H1 (cell line): ENCODE data around the gene PROK1. TPM values are rescaled to one million over a fixed set of nuclear protein-coding genes. Genes with fewer than 3 reads are reported as not detected.
A peak's percentile ranks its signal among the peaks of the same experiment; 100 is the strongest.

ENCODE experiments used
- CTCF ChIA-PET: fragments of 300-600 bp; sonication (Branson Sonifier 250); formaldehyde crosslinking; loops from one replicate; lab custom pipeline; 2021; ENCODE audit not compliant: partially characterized antibody; lab: Charles Lee
- POLR2A ChIA-PET: fragments of 300-600 bp; sonication (Branson Sonifier 250); formaldehyde crosslinking; loops from one replicate; lab custom pipeline; 2021; ENCODE audit warnings: inconsistent platforms; ENCODE audit not compliant: partially characterized antibody; lab: Charles Lee
- DNase-seq, 2 experiments: peaks; one replicate each; pipeline versions ENCODE4 v3.0.0 to v3.0.0-alpha.2; 2010 to 2022; ENCODE audit warnings: low spot score in 2 of 2, low read depth in 1 of 2, mixed read lengths in 1 of 2
- FAIRE-seq: peaks from 2 replicates; lab custom pipeline; 2011; peaks lifted over from hg19 to GRCh38; lab: Jason Lieb, UNC
- H2AFZ ChIP-seq: 2 replicates; pipeline ENCODE4 v1.8.1; 2012; ENCODE audit warnings: low read length, inconsistent platforms
- H2AK5ac ChIP-seq: 2 replicates; pipeline ENCODE4 v1.6.1; 2013; ENCODE audit warnings: low read depth, low read length
- H2BK120ac ChIP-seq: replicated peaks from 2 replicates; pipeline ENCODE3; 2013; ENCODE audit warnings: low read depth, low read length, inconsistent platforms
- H2BK12ac ChIP-seq: 2 replicates; pipeline ENCODE4 v1.6.1; 2013; ENCODE audit warnings: low read depth, low read length
- H2BK15ac ChIP-seq: 2 replicates; pipeline ENCODE4 v1.6.1; 2013; ENCODE audit warnings: low read length
- H2BK20ac ChIP-seq: 2 replicates; pipeline ENCODE4 v1.6.1; 2013; ENCODE audit warnings: low read length
- H2BK5ac ChIP-seq: 2 replicates; pipeline ENCODE4 v1.6.1; 2013; ENCODE audit warnings: low read depth, low read length
- H3K14ac ChIP-seq: 2 replicates; pipeline ENCODE4 v1.6.1; 2013; ENCODE audit warnings: inconsistent platforms; ENCODE audit not compliant: insufficient read length
- H3K18ac ChIP-seq: 2 replicates; pipeline ENCODE4 v1.6.1; 2013; ENCODE audit warnings: low read length; ENCODE audit errors: extremely low read depth
- H3K23ac ChIP-seq: 2 replicates; pipeline ENCODE4 v1.6.1; 2013; ENCODE audit warnings: inconsistent platforms; ENCODE audit not compliant: insufficient read length
- H3K23me2 ChIP-seq: 2 replicates; pipeline ENCODE4 v1.6.1; 2013; ENCODE audit warnings: low read depth, low read length
- H3K27ac ChIP-seq: 2 replicates; pipeline ENCODE4 v1.6.1; 2011; ENCODE audit warnings: low read depth, low read length, inconsistent platforms
- H3K27me3 ChIP-seq, 4 experiments: replicated peaks in 1 of 4; 1 replicate in 1 of 4; 2 replicates in 3 of 4; pipeline versions ENCODE4 v1.6.1 to v1.8.1; 2011 to 2013; ENCODE audit warnings: low read length in 3 of 4, mild to moderate bottlenecking in 3 of 4, inconsistent platforms in 2 of 4, mixed read lengths in 2 of 4, moderate library complexity in 1 of 4; ENCODE audit not compliant: control insufficient read depth in 3 of 4, insufficient read depth in 3 of 4; ENCODE audit errors: extremely low read depth in 1 of 4
- H3K36me3 ChIP-seq, 4 experiments: 2 replicates each; pipeline versions ENCODE4 v1.6.1 to v1.8.1; 2011 to 2013; ENCODE audit warnings: mild to moderate bottlenecking in 4 of 4, low read length in 3 of 4, moderate library complexity in 2 of 4, control low read depth in 1 of 4, inconsistent platforms in 1 of 4; ENCODE audit not compliant: insufficient read depth in 4 of 4, control insufficient read depth in 2 of 4
- H3K4ac ChIP-seq: replicated peaks from 2 replicates; pipeline ENCODE3; 2013; ENCODE audit warnings: low read length, low read depth, mixed read lengths, inconsistent platforms; ENCODE audit not compliant: insufficient read length
- H3K4me1 ChIP-seq, 4 experiments: replicated peaks in 1 of 4; 1 replicate in 1 of 4; 2 replicates in 3 of 4; pipeline versions ENCODE4 v1.6.1 to v1.8.1; 2011 to 2013; ENCODE audit warnings: low read length in 3 of 4, inconsistent platforms in 2 of 4, mixed read lengths in 1 of 4; ENCODE audit not compliant: insufficient read depth in 4 of 4, control insufficient read depth in 3 of 4
- H3K4me2 ChIP-seq, 2 experiments: 2 replicates each; pipeline versions ENCODE4 v1.6.1 to v1.8.1; 2011 to 2013; ENCODE audit warnings: low read depth in 2 of 2, low read length in 2 of 2, control low read depth in 1 of 2, inconsistent platforms in 1 of 2, mild to moderate bottlenecking in 1 of 2; ENCODE audit not compliant: insufficient read depth in 1 of 2
- H3K4me3 ChIP-seq, 4 experiments: fragments of 200-600, 300-600 bp in 1 of 4; sonication (generic), shearing (Covaris generic), sonication (Bioruptor Twin) in 1 of 4; 2 replicates each; pipeline versions ENCODE4 v1.5.1 to v1.8.1; 2011 to 2016; ENCODE audit warnings: low read length in 4 of 4, low read depth in 3 of 4, control low read depth in 2 of 4, inconsistent platforms in 2 of 4, mild to moderate bottlenecking in 2 of 4, mixed read lengths in 1 of 4, moderate library complexity in 1 of 4; ENCODE audit not compliant: insufficient read depth in 2 of 4; ENCODE audit errors: extremely low read depth in 1 of 4
- H3K56ac ChIP-seq: replicated peaks from 2 replicates; pipeline ENCODE3; 2013; ENCODE audit warnings: low read depth, mild to moderate bottlenecking, mixed read lengths, low read length, inconsistent platforms; ENCODE audit not compliant: insufficient read length
- H3K79me1 ChIP-seq: 2 replicates; pipeline ENCODE4 v1.6.1; 2013; ENCODE audit warnings: low read depth, low read length, control low read depth
- H3K79me2 ChIP-seq, 2 experiments: 2 replicates each; pipeline versions ENCODE4 v1.6.1 to v1.8.1; 2012 to 2013; ENCODE audit warnings: low read length in 2 of 2, mild to moderate bottlenecking in 2 of 2, inconsistent platforms in 1 of 2; ENCODE audit not compliant: insufficient read depth in 2 of 2, control insufficient read depth in 1 of 2
- H3K9ac ChIP-seq, 4 experiments: replicated peaks in 1 of 4; 1 replicate in 1 of 4; 2 replicates in 3 of 4; pipeline versions ENCODE4 v1.6.1 to v1.8.1; 2011 to 2013; ENCODE audit warnings: low read depth in 3 of 4, low read length in 3 of 4, control low read depth in 2 of 4, mild to moderate bottlenecking in 2 of 4, moderate library complexity in 2 of 4, inconsistent platforms in 1 of 4; ENCODE audit errors: extremely low read depth in 1 of 4
- H3K9me3 ChIP-seq, 2 experiments: 2 replicates each; pipeline versions ENCODE4 v1.6.1 to v1.8.1; 2012 to 2013; ENCODE audit warnings: mild to moderate bottlenecking in 2 of 2, moderate library complexity in 2 of 2, control low read depth in 1 of 2, inconsistent platforms in 1 of 2, low read depth in 1 of 2, low read length in 1 of 2, mixed read lengths in 1 of 2; ENCODE audit not compliant: insufficient read depth in 2 of 2
- H4K20me1 ChIP-seq, 2 experiments: replicated peaks in 1 of 2; 2 replicates each; pipeline versions ENCODE3 to v1.8.1; 2011 to 2013; ENCODE audit warnings: inconsistent platforms in 2 of 2, low read length in 2 of 2, mild to moderate bottlenecking in 1 of 2; ENCODE audit not compliant: insufficient read depth in 2 of 2, control insufficient read depth in 1 of 2
- H4K5ac ChIP-seq: 2 replicates; pipeline ENCODE4 v1.6.1; 2013; ENCODE audit warnings: low read length, low read depth, mixed read lengths, inconsistent platforms; ENCODE audit not compliant: insufficient read length
- H4K8ac ChIP-seq: 2 replicates; pipeline ENCODE4 v1.8.0; 2013; ENCODE audit warnings: mild to moderate bottlenecking, moderate library complexity, low read length, inconsistent platforms; ENCODE audit not compliant: insufficient read depth; ENCODE audit errors: extremely low read depth
- H4K91ac ChIP-seq: replicated peaks from 2 replicates; pipeline ENCODE3; 2013; ENCODE audit warnings: low read length, mixed read lengths, inconsistent platforms; ENCODE audit not compliant: insufficient read length
- CEBPB ChIP-seq: IDR thresholded peaks from 2 replicates; pipeline ENCODE4 v1.6.1; 2012; ENCODE audit warnings: low read depth, low read length
- CTCF ChIP-seq, 3 experiments: IDR thresholded peaks; 1 replicate in 2 of 3; 2 replicates in 1 of 3; pipeline versions ENCODE4 v1.5.1 to v1.6.1; 2011; ENCODE audit warnings: low read length in 3 of 3, mild to moderate bottlenecking in 3 of 3, inconsistent platforms in 2 of 3, low read depth in 1 of 3, moderate library complexity in 1 of 3; ENCODE audit not compliant: insufficient read depth in 1 of 3; ENCODE audit errors: control extremely low read depth in 1 of 3
- GABPA ChIP-seq: IDR thresholded peaks from 2 replicates; pipeline ENCODE4 v1.6.1; 2011; ENCODE audit warnings: mild to moderate bottlenecking, low read length, moderate library complexity, borderline replicate concordance; ENCODE audit not compliant: insufficient read depth
- KDM5A ChIP-seq: fragments of 200-600 bp; IDR thresholded peaks from 2 replicates; pipeline ENCODE4 v1.7.1; 2012; ENCODE audit warnings: mild to moderate bottlenecking, low read length, inconsistent platforms, mixed read lengths
- MAFK ChIP-seq: IDR thresholded peaks from 2 replicates; pipeline ENCODE4 v1.6.1; 2012; ENCODE audit warnings: low read depth, mild to moderate bottlenecking, improper control_type of control experiment, low read length
- POLR2A ChIP-seq, 2 experiments: IDR thresholded peaks; 1 replicate in 1 of 2; 2 replicates in 1 of 2; pipeline ENCODE4 v1.6.1; 2011; ENCODE audit warnings: low read depth in 2 of 2, low read length in 2 of 2, mild to moderate bottlenecking in 2 of 2; ENCODE audit errors: control extremely low read depth in 1 of 2
- RAD21 ChIP-seq, 2 experiments: IDR thresholded peaks in 1 of 2; conservative IDR thresholded peaks in 1 of 2; 2 replicates each; pipeline ENCODE4 v1.6.1; 2011; ENCODE audit warnings: low read depth in 2 of 2, low read length in 2 of 2, improper control_type of control experiment in 1 of 2, inconsistent platforms in 1 of 2, mild to moderate bottlenecking in 1 of 2, moderate library complexity in 1 of 2
- RBBP5 ChIP-seq: IDR thresholded peaks from 2 replicates; pipeline ENCODE4 v1.7.1; 2012; ENCODE audit warnings: low read depth, mild to moderate bottlenecking, inconsistent platforms, low read length, moderate library complexity, borderline replicate concordance
- SAP30 ChIP-seq: fragments of 300-600 bp; sonication (generic); IDR thresholded peaks from 2 replicates; pipeline ENCODE4 v1.7.1; 2012; ENCODE audit warnings: low read length, moderate library complexity, mild to moderate bottlenecking, inconsistent platforms; ENCODE audit not compliant: insufficient read depth, insufficient replicate concordance
- TAF7 ChIP-seq: optimal IDR thresholded peaks from 2 replicates; pipeline ENCODE3; 2011; ENCODE audit warnings: low read depth, mild to moderate bottlenecking, inconsistent platforms, low read length, moderate library complexity, borderline replicate concordance
- whole genome bisulfite sequencing, 2 experiments: shearing (Covaris generic) in 1 of 2; methylation state at CpG; one replicate each; pipeline versions ENCODE4 v1.1.6 to v1.1.7; 2013 to 2015; ENCODE audit warnings: low lambda C conversion rate in 2 of 2, mixed read lengths in 2 of 2, inconsistent platforms in 1 of 2, low coverage in 1 of 2, missing lambda C conversion rate in 1 of 2; ENCODE audit not compliant: insufficient replicate concordance in 2 of 2, insufficient coverage in 1 of 2, insufficient read length in 1 of 2; ENCODE audit errors: extremely low coverage in 1 of 2, missing lambda C conversion rate in 1 of 2; 5-methylcytosine and 5-hydroxymethylcytosine counted together
- polyA plus RNA-seq, 7 experiments: library from polyadenylated mRNA; depleted of rRNA in 3 of 7; stranded (reverse) in 5 of 7; unstranded in 2 of 7; fragments of >200 nt in 5 of 7; fragments of 200-250 nt in 2 of 7; gene quantifications; 1 replicate in 5 of 7; 2 replicates in 1 of 7; 4 replicates in 1 of 7; pipeline versions ENCODE4 v1.2.1 to v1.2.3, GENCODE V29; 2011 to 2013; ENCODE audit warnings: missing spikeins in 2 of 7, mixed read lengths in 2 of 7
- total RNA-seq: library from RNA; stranded (reverse); fragmentation: NEBNext Ultra II Directional; extraction: Animal tissue kit (Norgen Biotek cat#: 25700); gene quantifications from 2 replicates; pipeline ENCODE4 v1.2.1, GENCODE V29; 2021

PROK1 gene
- total and polyA plus RNA-seq, 2 of the 8 experiments (the other 6 are each of a cell fraction or from before 2014, with no cell fraction given): 0.12 TPM; not detected in 1

GRCh38 chr1:110477445-110477957 is 26.6 kb downstream of the PROK1 start:
- H2BK5ac ChIP-seq: no peak overlapping the region
- H3K18ac ChIP-seq: no peak overlapping the region; the same call in 1 of the 2 replicates
- ChIA-PET CTCF (interaction anchor here (0.6 to 8.5 kb wide), 11 partner anchors 8 to 308 kb away, joined by 3 to 126 read pairs (median 4); no protein-coding TSS in a partner anchor), POLR2A (no interaction called here)
- no peak overlapping the region for H3K27ac ChIP-seq
- H3K4ac ChIP-seq: no peak overlapping the region
- WGBS, 2 experiments: 79% methylated on average over 3 of the region's 3 CpGs; no CpG with 5 or more reads in 1 of the 2 experiments
- DNase-seq (no peak), FAIRE-seq (no peak)
- no peak overlapping the region; the same call in 1 of the 2 replicates for H4K8ac ChIP-seq
- no peak overlapping the region for H2AK5ac ChIP-seq
- no peak overlapping the region for H3K9ac ChIP-seq
- H3K27me3 ChIP-seq: no peaks in the 10 kb centered on the region; a peak in 2 of 7 replicates
- H3K23me2 ChIP-seq: no peaks in the 10 kb centered on the region
- H3K79me2 ChIP-seq: no peaks in the 10 kb centered on the region
- no peaks in the 10 kb centered on the region; the same call in 1 of the 2 replicates for H3K79me1 ChIP-seq
- H3K23ac ChIP-seq: no peak overlapping the region
- no peak overlapping the region for H2BK15ac ChIP-seq
- no peaks in the 10 kb centered on the region for H3K9me3 ChIP-seq
- H2AFZ ChIP-seq: no peak overlapping the region
- H2BK12ac ChIP-seq: peak overlapping the region; percentile 39; the same call in 1 of the 2 replicates
- H2BK20ac ChIP-seq: no peak overlapping the region
- H3K36me3 ChIP-seq: no peaks in the 10 kb centered on the region
- no peaks in the 10 kb centered on the region for H4K20me1 ChIP-seq
- no peak overlapping the region for H4K91ac ChIP-seq
- no peak overlapping the region for H3K14ac ChIP-seq
- no peak overlapping the region for H3K4me3 ChIP-seq
- peaks cover 2 to 12% (median 4%) of the 10 kb centered on the region in 4 experiments; a peak in 6 of 7 replicates for H3K4me1 ChIP-seq
- no peak overlapping the region for H3K56ac ChIP-seq
- no peak overlapping the region for H3K4me2 ChIP-seq
- no peak overlapping the region for H2BK120ac ChIP-seq
- no peak overlapping the region for H4K5ac ChIP-seq
- TF ChIP-seq TAF7: no peak
- TF ChIP-seq CEBPB: no peak
- peak; percentile 62 to 67 (median 63) for TF ChIP-seq CTCF (IDR thresholded peaks at IDR 0.05; ENCODE audit: control extremely low read depth in 1 of 3, insufficient read depth in 1 of 3, low read depth in 1 of 3, low read length in 3 of 3)
- TF ChIP-seq SAP30: no peak
- TF ChIP-seq MAFK: peak; percentile 22; the same call in 1 of the 2 replicates
- no peak for TF ChIP-seq POLR2A (IDR thresholded peaks at IDR 0.05; ENCODE audit: control extremely low read depth in 1 of 2, low read depth in 2 of 2, low read length in 2 of 2)
- no peak for TF ChIP-seq GABPA
- TF ChIP-seq KDM5A: no peak
- no peak for TF ChIP-seq RBBP5
- TF ChIP-seq RAD21 (IDR thresholded peaks at IDR 0.05 in 1 of 2, conservative IDR thresholded peaks at IDR 0.05 in 1 of 2; ENCODE audit: low read depth in 2 of 2, low read length in 2 of 2): peak; percentile 6 to 46; a peak in 2 of 4 replicates
